Motor neuron (in vitro differentiated cells): ENCODE measurements around the gene RUNX3. TPM values are rescaled to one million over a fixed set of nuclear protein-coding genes. Genes with fewer than 3 reads are reported as not detected.

Experiments
- ATAC-seq, 8 experiments: fragments of 200-7000 bp; cut with Tn5 transposase; replicated peaks in 6 of 8; 2 replicates each; pipeline ENCODE4 v1.8.0; 2021; ENCODE audit warnings: mild to moderate bottlenecking in 8 of 8, moderate library complexity in 8 of 8
- H3K27ac ChIP-seq, 2 donors: fragments of 250-450 bp; sonication (Bioruptor Pico); 2 replicates each; pipeline ENCODE4 v1.9.0; 2021; ENCODE audit warnings: antibody characterized with exemption in 2 of 2, mild to moderate bottlenecking in 2 of 2, moderate library complexity in 1 of 2
- H3K4me1 ChIP-seq, 2 donors: fragments of 250-450 bp; sonication (Bioruptor Pico); replicated peaks in 1 of 2; 2 replicates each; pipeline ENCODE4 v1.6.1; 2021; ENCODE audit warnings: antibody characterized with exemption in 2 of 2, mild to moderate bottlenecking in 2 of 2, moderate library complexity in 1 of 2
- H3K4me3 ChIP-seq, 5 donors: fragments of 250-450 bp; sonication (Bioruptor Pico); 2 replicates each; pipeline ENCODE4 v1.9.0; 2021; ENCODE audit warnings: antibody characterized with exemption in 5 of 5, mild to moderate bottlenecking in 5 of 5, moderate library complexity in 4 of 5
- WGBS, 10 experiments: fragments of 450-650 bp; shearing (Covaris generic); methylation state at CpG; one replicate each; pipeline ENCODE4 v1.0.0; 2022; 5-methylcytosine and 5-hydroxymethylcytosine counted together
- in situ Hi-C, 9 experiments: fragments of 400-800 bp; cut with MboI; loops; one replicate each; pipeline ENCODE4 v1.15.0; 2021; ENCODE audit warnings: low sequenced_read_pairs in 9 of 9, low pct_unique_long_range_greater_than_20kb in 2 of 9; ENCODE audit not compliant: unreplicated experiment in 9 of 9
- total RNA-seq, 8 experiments: library from RNA; unstranded; fragments of 300-600 nt; gene quantifications; 2 replicates each; pipeline versions ENCODE4 v1.2.3 to v1.2.4, GENCODE V29; 2022

RUNX3 gene
- total RNA-seq, 8 experiments from 2014 or later, result 0.05 to 9.7 (median 0.21) TPM; not detected in 1

DNA sequence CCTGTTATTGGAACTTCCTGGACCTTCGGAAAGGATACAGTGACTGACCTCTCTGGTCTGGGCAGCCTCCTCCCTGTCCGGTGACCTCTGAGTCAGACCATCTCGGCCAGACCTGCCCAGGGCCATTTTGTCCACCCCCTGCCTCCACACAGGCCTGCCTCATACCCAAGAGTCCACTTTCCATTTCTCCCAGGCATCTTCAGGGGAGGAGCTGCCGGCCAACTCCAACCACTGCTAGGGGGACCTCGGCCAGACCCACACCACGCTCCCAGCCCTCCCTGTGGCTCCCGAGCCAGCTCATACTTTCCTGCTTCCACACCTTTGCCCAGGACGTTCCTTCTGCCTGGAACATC, 29.5 kb upstream of the RUNX3 start:
- in situ Hi-C loops, result no loop called here

DNA sequence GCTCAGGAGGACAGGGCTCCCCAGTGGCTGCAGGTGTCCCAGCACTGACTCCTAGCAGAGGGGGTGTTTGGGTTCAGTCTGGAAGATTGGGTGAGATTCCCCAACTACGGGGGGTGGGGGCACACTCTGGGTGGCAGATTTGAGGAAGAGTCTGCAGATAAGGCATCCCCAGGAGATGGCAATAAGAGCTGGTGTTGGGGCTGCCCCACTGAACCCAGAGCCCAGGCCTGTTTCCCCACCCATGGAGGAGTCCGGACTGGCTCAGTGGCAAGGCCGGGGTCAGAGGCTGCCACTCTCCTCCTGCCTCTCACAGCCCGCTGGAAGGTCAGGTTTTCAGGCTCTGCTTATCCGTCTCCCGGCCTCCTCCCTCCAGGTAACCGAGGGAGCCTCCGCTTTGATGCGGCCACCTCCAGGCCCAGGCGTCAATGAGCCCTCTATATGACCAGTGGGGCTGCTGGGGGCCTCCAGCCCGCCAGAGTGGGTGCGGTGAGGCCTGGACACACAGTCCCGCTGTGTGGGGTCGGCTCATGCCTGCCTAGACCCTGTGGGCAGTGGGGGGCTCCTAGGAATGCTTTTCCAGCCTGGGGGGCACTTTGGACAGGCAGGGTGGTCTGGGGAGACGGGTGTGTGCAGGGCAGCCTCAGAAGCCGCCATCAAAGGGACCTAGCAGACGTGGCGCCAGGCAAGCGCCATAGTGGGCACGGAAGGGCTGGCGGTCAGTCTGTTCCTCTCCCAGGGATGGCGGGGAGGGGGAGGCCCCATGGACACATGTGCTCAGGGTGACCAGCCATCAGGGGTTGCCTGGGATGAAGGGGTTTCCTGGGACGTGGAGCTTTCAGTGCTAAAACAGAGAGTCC, 28.9 kb upstream of the RUNX3 start:
- Histone ChIP-seq H3K4me1 (no peaks in the 10 kb centered on the region), H3K4me3 (no peak overlapping the region), H3K27ac (no peak overlapping the region)
- in situ Hi-C loops, result no loop called here
- WGBS, 10 experiments, result 58 to 97% (median 80%) methylated on average over 2 to 7 of the region's 23 CpGs; no CpG with 5 or more reads in 5 of the 10 experiments
- no peak for ATAC-seq

More for the DNA sequence above, 29.5 kb upstream of the RUNX3 start:
- Histone ChIP-seq H3K27ac (no peak overlapping the region), H3K4me1 (no peaks in the 10 kb centered on the region), H3K4me3 (no peak overlapping the region)
- ATAC-seq, result peak in 1 of 8 experiments; percentile 45
- WGBS, 10 experiments, result 50 to 100% (median 75%) methylated on average over 1 to 4 of the region's 8 CpGs; no CpG with 5 or more reads in 4 of the 10 experiments

DNA sequence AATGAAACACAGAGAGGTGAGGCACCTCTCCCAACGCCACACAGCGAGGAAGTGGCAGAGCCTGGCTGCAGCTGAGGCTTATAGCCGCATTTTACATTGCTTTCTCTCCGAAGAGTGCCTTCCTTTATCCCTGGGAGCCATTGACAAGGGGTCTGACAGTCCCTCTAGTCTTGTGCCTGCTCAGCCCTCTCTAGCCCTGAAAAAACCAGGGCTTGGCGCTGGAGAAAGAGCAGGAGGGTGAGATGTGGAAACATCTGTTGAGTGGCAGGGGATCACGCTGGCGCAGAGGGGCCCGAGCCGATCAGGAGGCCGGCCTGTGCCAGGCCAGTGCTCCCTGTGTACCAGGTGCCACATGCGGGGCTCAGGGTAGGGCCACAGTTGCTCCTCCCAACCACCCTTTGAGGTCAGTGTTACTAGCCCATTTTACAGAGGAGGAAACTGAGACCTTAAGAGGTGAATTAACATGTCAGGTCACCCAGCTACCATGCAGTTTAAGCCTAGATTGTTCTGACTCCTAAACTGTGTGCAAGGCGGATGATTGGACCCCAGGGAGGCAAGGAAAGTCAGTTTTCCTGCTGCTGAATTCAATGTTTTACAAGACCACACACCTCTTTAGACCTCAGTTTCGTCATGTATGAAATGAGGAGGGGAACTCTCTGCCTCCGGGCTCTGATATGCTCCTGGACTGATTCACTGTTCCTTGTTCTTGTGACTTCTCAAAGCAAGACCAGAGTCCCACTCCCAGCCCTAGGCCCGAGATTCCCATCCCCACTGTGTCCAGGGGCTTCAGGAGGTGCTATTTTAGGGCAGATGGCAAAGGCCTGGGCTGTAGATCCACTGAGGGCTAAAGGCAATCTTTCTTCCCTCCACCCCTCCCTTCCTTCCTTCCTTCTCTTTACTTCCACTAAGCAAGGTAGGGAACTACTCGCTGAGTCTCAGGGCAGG, 28.0 kb upstream of the RUNX3 start:
- in situ Hi-C loops, result no loop called here
- Histone ChIP-seq H3K4me3 (no peak overlapping the region), H3K4me1 (no peaks in the 10 kb centered on the region), H3K27ac (no peak overlapping the region)
- WGBS, 10 experiments, result 72 to 100% (median 82%) methylated on average over 2 to 13 of the region's 16 CpGs; no CpG with 5 or more reads in 4 of the 10 experiments
- ATAC-seq, result no peak

DNA sequence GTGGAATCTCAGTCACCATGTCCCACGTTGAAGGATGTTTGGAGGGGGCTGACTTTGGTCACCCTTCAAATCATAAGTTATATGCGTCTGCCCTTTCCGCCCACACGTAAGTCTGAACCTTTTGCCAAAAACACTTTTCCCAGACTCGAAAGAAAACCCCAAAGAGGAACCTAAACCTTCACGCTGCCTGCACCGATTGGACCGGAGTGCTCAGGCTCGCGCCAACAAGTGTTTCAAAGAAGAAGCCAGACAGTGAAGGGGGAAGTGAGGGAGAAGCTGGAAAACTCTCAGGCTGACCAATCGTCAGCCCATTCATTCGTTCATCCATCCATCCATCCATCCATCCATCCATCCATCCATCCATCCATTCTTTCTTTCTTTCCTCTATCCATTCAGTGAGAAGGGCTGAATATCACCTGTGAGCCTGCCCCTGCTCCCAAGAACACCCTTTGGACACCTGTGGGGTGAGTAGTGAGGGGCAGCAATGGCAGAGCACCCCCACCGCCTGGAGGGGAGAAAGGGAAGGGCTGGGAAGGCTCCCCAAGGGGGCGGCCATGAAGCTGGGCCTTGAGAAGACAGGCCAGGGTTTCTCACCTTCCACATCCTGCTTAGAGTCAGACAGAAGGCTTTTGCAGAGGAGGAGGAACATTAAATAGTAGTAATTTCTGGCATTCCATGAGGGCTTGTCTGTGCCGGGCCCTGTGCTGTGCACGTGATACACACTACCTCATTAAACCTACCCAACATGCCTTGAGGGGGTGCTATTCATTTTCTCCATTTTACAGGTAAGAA, 27.1 kb upstream of the RUNX3 start:
- in situ Hi-C loops, result no loop called here
- Histone ChIP-seq H3K4me3 (no peak overlapping the region), H3K27ac (no peak overlapping the region), H3K4me1 (no peaks in the 10 kb centered on the region)
- ATAC-seq, result no peak
- 56 to 100% (median 78%) methylated on average over 1 to 15 of the region's 16 CpGs for whole genome bisulfite sequencing, 10 experiments

DNA sequence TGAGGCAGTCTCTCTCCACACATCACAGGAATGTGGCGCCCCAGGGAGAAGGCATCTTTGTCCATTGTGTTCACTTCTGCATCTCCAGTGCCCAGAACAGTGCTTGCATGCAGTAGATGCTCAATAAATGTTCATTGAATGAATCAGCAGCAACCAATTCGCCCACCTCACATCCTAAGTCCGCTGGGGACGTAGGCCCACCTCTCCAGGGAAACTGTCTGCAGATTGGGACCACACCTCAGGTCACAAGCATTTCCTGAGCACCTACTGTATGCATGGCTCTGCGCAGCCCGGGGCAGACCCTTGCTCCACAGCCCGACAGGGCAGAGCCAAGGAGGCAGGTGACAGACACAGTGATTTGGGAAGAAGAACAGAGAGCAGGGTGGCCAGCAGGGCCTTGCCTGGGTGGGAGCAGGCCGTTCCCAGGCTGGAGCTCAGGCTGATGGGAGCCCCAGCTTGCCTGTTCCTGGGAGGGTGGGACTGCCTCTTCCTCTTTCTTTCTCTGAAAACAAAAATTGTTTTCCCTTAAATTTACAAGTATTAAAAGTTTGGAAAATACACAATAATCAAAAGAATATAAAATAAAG, 25.8 kb upstream of the RUNX3 start:
- in situ Hi-C loops, result no loop called here
- Histone ChIP-seq H3K27ac (no peak overlapping the region), H3K4me3 (no peak overlapping the region), H3K4me1 (no peaks in the 10 kb centered on the region)
- 69 to 100% (median 79%) methylated on average over 1 to 8 of the region's 8 CpGs; no CpG with 5 or more reads in 4 of the 10 experiments for whole genome bisulfite sequencing, 10 experiments
- ATAC-seq, result no peak

DNA sequence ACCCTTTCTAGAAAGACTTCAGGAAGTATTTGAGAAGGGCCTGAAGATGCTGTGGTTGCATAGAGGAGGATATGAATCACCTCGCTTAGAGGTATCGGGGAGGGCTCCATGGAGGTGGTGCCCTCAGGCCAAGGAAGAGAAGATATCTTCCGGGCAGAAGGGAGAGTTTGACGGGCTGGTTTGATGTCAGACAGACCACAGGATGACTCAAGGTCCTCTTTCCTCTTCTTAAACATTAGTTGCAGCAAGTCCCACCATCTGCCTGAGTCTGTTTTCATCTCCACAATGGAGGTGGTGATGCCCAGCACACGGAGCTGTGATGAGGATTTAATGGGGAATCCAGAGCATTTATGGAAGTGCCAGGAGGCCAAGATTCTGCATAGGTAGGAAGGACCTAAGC, 25.1 kb upstream of the RUNX3 start:
- peak in 1 of 8 experiments; percentile 35 for ATAC-seq
- Histone ChIP-seq H3K27ac (no peak overlapping the region), H3K4me1 (no peaks in the 10 kb centered on the region), H3K4me3 (no peak overlapping the region)
- in situ Hi-C loops, result no loop called here
- 36 to 100% (median 79%) methylated on average over 1 to 5 of the region's 5 CpGs; no CpG with 5 or more reads in 2 of the 10 experiments for WGBS, 10 experiments

DNA sequence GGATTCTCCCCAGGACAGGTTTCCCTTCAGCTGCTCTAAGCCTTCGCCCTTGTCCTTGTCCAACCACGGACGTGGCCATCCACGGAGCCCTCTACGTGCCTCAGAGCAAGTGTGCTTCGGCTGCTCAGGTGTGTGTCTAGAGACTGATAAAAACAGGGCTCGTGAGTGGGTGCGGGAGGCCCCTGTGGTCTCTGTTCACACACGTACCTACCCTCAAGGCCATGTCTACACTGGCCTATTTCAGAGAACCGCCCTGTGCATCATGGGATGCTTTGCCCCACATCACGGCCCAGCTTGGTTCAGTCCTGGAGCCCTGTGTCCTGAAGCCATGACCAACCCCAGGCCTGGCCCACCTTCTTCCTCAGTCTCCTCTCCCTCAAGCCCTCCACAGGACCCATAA, 24.6 kb upstream of the RUNX3 start:
- ATAC-seq, result no peak
- 77 to 93% (median 85%) methylated on average over 1 to 10 of the region's 11 CpGs; no CpG with 5 or more reads in 2 of the 10 experiments for WGBS, 10 experiments
- Histone ChIP-seq H3K4me3 (no peak overlapping the region), H3K4me1 (no peaks in the 10 kb centered on the region), H3K27ac (no peak overlapping the region)
- in situ Hi-C loops, result no loop called here

DNA sequence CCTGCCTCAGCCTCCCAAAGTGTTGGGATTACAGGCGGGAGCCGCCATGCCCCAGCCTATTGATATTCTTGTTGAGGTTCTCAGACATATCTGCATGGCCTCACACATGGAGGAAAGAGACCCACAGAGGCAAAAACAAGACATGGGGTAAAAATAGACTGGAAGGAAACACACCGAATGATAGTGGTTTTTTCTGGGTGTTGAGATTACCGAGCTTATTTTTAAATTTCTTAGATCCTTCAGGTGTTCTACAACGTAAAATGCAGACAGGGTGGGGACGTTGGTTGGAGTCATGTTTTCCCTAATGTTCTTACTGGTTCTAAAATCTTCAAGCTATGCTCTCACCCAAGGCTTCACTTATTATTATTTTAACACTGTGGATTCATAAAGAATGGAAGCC, 23.9 kb upstream of the RUNX3 start:
- in situ Hi-C loops, result no loop called here
- WGBS, 10 experiments, result 8 to 88% (median 77%) methylated on average over 2 to 6 of the region's 6 CpGs; no CpG with 5 or more reads in 1 of the 10 experiments

DNA sequence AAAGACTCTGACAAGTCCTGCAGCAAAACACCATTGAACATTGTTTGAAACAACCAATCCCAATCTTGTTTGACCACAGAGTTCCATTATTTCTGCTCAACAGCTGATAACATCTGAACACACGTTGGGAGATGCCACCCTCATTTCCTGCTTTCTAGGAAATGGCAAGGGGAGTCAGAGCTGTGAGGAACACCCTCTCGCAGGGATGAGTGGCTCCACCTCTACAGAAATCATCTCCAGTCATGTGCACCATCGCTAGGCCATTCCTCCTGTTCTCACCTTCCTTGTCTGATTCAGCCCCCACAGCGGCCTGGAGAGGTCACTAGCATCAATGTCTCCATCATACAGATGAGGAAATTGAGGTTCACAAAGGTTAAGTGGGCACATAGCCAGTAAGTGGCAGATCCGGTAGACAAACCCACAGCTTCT, 22.4 kb upstream of the RUNX3 start:
- WGBS, 10 experiments, result 0 to 100% (median 61%) methylated on average over 1 to 5 of the region's 5 CpGs; no CpG with 5 or more reads in 2 of the 10 experiments
- Histone ChIP-seq H3K4me1 (no peaks in the 10 kb centered on the region), H3K27ac (no peak overlapping the region), H3K4me3 (no peak overlapping the region)
- in situ Hi-C loops, result no loop called here
- ATAC-seq, result no peak

More for the DNA sequence above, 23.9 kb upstream of the RUNX3 start:
- H3K4me1 ChIP-seq, result no peaks in the 10 kb centered on the region
- no peak overlapping the region for H3K27ac ChIP-seq
- H3K4me3 ChIP-seq, result no peak overlapping the region
- no peak for ATAC-seq

DNA sequence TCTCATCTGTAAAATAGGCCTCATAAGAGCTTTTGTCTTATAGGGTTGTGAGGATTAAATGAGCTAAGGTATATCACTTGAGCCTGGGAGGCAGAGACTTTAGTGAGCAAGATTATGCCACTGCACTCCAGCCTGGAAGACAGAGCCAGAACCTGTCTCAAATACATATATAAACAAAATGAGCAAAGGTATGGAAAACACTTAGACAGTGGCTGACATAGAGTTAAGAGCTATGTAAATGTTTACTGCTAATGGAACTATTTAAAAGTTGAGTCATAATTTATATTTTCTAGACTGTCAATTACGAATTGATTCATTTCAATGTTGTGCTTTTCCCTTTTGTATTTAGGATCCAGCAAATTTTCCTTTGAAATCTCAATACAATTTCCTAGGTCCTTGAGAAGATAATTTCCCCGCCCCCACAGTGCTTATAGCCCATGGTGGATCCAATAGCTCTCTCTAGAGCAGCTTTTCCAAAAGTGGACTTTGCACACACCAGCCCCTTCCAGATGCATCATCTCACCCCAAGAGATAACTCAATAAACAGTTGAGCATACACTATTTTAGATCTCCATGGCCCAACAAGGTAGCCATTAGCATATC, 21.8 kb upstream of the RUNX3 start:
- in situ Hi-C loops, result no loop called here
- 0 to 97% (median 93%) methylated on average over 1 to 2 of the region's 2 CpGs; no CpG with 5 or more reads in 1 of the 10 experiments for WGBS, 10 experiments

DNA sequence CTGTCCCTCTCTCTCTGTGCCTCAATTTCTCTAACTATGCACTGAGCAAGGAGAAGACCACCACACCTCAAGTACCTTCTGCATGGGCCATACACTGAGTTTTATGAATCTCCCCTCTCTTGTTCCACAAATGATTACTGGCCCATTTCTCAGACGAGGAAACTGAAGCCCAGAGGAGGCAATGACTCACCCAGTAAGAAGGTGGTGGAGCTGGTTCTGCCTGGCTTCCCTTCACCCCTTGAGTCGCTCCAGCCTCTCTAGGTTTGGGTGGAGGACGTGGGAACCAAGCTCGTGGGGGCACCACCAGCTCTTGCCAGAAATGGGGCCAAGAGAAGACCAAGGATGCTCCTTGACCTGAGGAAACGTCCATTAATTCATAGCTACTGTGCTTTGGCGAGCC, 21.3 kb upstream of the RUNX3 start:
- no peak overlapping the region for H3K4me3 ChIP-seq
- H3K27ac ChIP-seq, result no peak overlapping the region
- no peaks in the 10 kb centered on the region for H3K4me1 ChIP-seq
- WGBS, 10 experiments, result 31 to 81% (median 64%) methylated on average over 2 to 6 of the region's 6 CpGs; no CpG with 5 or more reads in 3 of the 10 experiments
- ATAC-seq, result no peak
- in situ Hi-C loops, result no loop called here

More for the DNA sequence above, 21.8 kb upstream of the RUNX3 start:
- Histone ChIP-seq H3K4me1 (no peaks in the 10 kb centered on the region), H3K4me3 (no peak overlapping the region), H3K27ac (no peak overlapping the region)
- no peak for ATAC-seq
